OCI-LY3 (cell line): ENCODE results near the gene ASCC3.
"Not testable (repeated sequence)": the region's sequence is repeated elsewhere in the genome, so short reads cannot be mapped to it uniquely, and the experiment has no call there.

Experiments used
- H2AFZ ChIP-seq: fragments of 200-600, 300-600 bp; shearing (Covaris generic); 2 replicates; pipeline ENCODE4 v1.6.0; 2014; ENCODE audit warnings: antibody characterized with exemption, low read depth, low read length
- H3K27ac ChIP-seq: fragments of 200-600, 300-600 bp; sonication (generic); 2 replicates; pipeline ENCODE4 v1.5.1; 2014; ENCODE audit warnings: mild to moderate bottlenecking, low read length, moderate library complexity, mixed read lengths
- H3K27me3 ChIP-seq: fragments of 200-600, 300-600 bp; sonication (generic); 2 replicates; pipeline ENCODE4 v1.6.1; 2014; ENCODE audit warnings: low read depth, low read length, mixed read lengths
- H3K36me3 ChIP-seq: fragments of 200-600, 300-600 bp; sonication (generic); replicated peaks from 2 replicates; pipeline ENCODE3; 2014; ENCODE audit warnings: low read depth, low read length, mixed read lengths
- H3K4me1 ChIP-seq: fragments of 300-600, 200-600 bp; sonication (generic); 2 replicates; pipeline ENCODE4 v1.6.1; 2014; ENCODE audit warnings: low read length, mixed read lengths
- H3K4me2 ChIP-seq: fragments of 200-600, 300-600 bp; sonication (generic); 2 replicates; pipeline ENCODE4 v1.6.1; 2014; ENCODE audit warnings: low read length, mixed read lengths
- H3K4me3 ChIP-seq: fragments of 300-600, 200-600 bp; sonication (generic); 2 replicates; pipeline ENCODE4 v1.5.1; 2014; ENCODE audit warnings: antibody characterized with exemption, mild to moderate bottlenecking, low read length, moderate library complexity
- H3K79me2 ChIP-seq: fragments of 300-600, 200-600 bp; shearing (Covaris generic); 2 replicates; pipeline ENCODE4 v1.6.1; 2014; ENCODE audit warnings: mild to moderate bottlenecking, low read length, mixed read lengths
- H3K9ac ChIP-seq: fragments of 300-600, 200-600 bp; shearing (Covaris generic); 2 replicates; pipeline ENCODE4 v1.6.0; 2014; ENCODE audit warnings: mild to moderate bottlenecking, low read length, moderate library complexity
- H3K9me3 ChIP-seq: fragments of 200-600, 300-600 bp; shearing (Covaris generic); 2 replicates; pipeline ENCODE4 v1.6.1; 2014; ENCODE audit warnings: low read length, mixed read lengths; ENCODE audit not compliant: insufficient read depth
- H4K20me1 ChIP-seq: fragments of 200-600, 300-600 bp; sonication (generic); 2 replicates; pipeline ENCODE4 v1.6.1; 2016; ENCODE audit warnings: low read length, mixed read lengths; ENCODE audit not compliant: insufficient read depth
- EZH2phosphoT487 ChIP-seq: fragments of 200-600 bp; shearing (Covaris generic); IDR thresholded peaks from 2 replicates; pipeline ENCODE4 v1.6.1; 2018; ENCODE audit warnings: antibody characterized with exemption, mixed run types, low read depth
- TF ChIP-seq, protein P1 (sequence below): fragments of 200-600, 300-600 bp; sonication (generic); IDR thresholded peaks from 2 replicates; pipeline ENCODE4 v1.5.1; 2014; ENCODE audit warnings: antibody characterized with exemption, low read length, low read depth

Gene ASCC3

GRCh38 chr6:100892693-100893092 lies 11.6 kb upstream of the ASCC3 start:
- Histone ChIP-seq H2AFZ (no peak overlapping the region), H3K4me3 (no peak overlapping the region), H4K20me1 (no peaks in the 10 kb centered on the region), H3K4me1 (no peaks in the 10 kb centered on the region), H3K9ac (no peak overlapping the region), H3K9me3 (no peaks in the 10 kb centered on the region), H3K4me2 (no peak overlapping the region), H3K27ac (no peak overlapping the region), H3K79me2 (no peaks in the 10 kb centered on the region), H3K36me3 (no peaks in the 10 kb centered on the region), H3K27me3 (no peaks in the 10 kb centered on the region)
- TF ChIP-seq, protein P1, sequence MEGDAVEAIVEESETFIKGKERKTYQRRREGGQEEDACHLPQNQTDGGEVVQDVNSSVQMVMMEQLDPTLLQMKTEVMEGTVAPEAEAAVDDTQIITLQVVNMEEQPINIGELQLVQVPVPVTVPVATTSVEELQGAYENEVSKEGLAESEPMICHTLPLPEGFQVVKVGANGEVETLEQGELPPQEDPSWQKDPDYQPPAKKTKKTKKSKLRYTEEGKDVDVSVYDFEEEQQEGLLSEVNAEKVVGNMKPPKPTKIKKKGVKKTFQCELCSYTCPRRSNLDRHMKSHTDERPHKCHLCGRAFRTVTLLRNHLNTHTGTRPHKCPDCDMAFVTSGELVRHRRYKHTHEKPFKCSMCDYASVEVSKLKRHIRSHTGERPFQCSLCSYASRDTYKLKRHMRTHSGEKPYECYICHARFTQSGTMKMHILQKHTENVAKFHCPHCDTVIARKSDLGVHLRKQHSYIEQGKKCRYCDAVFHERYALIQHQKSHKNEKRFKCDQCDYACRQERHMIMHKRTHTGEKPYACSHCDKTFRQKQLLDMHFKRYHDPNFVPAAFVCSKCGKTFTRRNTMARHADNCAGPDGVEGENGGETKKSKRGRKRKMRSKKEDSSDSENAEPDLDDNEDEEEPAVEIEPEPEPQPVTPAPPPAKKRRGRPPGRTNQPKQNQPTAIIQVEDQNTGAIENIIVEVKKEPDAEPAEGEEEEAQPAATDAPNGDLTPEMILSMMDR, result no peak
- no peak for TF ChIP-seq EZH2phosphoT487

GRCh38 chr6:100892116-100892515 lies 11.0 kb upstream of the ASCC3 start:
- Histone ChIP-seq H3K27ac (no peak overlapping the region), H3K4me2 (no peak overlapping the region), H3K4me3 (no peak overlapping the region), H2AFZ (no peak overlapping the region), H3K27me3 (no peaks in the 10 kb centered on the region), H3K9ac (no peak overlapping the region), H3K79me2 (no peaks in the 10 kb centered on the region), H4K20me1 (no peaks in the 10 kb centered on the region), H3K4me1 (no peaks in the 10 kb centered on the region), H3K36me3 (no peaks in the 10 kb centered on the region), H3K9me3 (no peaks in the 10 kb centered on the region)
- TF ChIP-seq EZH2phosphoT487, result no peak
- TF ChIP-seq, protein P1, result no peak

DNA sequence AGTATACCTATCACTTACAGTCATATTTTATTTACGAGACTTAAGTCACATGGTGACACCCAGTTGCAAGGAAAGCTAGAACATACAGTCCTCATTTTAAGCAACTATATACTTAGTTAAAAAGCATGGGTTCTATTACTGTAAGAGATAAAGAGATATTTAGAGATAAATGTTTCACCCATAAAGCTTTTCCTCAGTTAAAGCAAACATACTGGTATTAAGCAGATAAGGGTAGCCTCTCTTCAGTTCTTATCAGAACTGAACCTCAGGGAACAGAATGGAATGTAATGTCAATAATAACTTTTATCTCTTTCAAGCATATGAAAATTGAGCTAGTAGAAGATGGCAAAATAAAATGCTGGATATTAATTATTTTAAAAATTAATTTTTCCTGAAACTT lies 9.9 kb upstream of the ASCC3 start:
- TF ChIP-seq EZH2phosphoT487, result no peak
- TF ChIP-seq, protein P1, result no peak
- no peak overlapping the region for H3K27ac ChIP-seq
- no peaks in the 10 kb centered on the region for H4K20me1 ChIP-seq
- no peaks in the 10 kb centered on the region for H3K9me3 ChIP-seq
- H2AFZ ChIP-seq, result no peak overlapping the region
- no peaks in the 10 kb centered on the region for H3K4me1 ChIP-seq
- no peak overlapping the region for H3K4me2 ChIP-seq
- no peak overlapping the region for H3K4me3 ChIP-seq
- H3K9ac ChIP-seq, result no peak overlapping the region
- H3K36me3 ChIP-seq, result no peaks in the 10 kb centered on the region
- no peaks in the 10 kb centered on the region for H3K79me2 ChIP-seq
- no peaks in the 10 kb centered on the region for H3K27me3 ChIP-seq

DNA sequence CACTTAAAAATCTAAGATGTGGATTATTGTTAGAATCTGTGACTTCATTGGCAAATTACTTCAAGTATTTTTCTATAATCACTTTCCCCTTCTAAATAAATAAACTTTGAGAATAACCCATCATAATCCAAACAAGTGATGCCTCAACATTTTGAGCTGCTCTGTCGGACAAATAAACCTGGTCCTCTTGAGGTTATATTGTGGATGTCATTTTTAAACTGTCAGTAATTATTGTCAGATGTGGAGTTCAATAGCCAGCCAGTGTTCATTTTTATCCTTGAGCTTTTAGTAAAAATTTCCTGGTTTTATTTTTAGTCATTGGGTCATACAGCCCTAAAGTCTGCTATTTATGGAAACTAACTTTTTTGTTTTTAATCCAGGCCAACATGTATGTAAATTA lies 9.5 kb upstream of the ASCC3 start:
- not testable (repeated sequence) for H3K36me3 ChIP-seq, H3K4me3 ChIP-seq, H2AFZ ChIP-seq

DNA sequence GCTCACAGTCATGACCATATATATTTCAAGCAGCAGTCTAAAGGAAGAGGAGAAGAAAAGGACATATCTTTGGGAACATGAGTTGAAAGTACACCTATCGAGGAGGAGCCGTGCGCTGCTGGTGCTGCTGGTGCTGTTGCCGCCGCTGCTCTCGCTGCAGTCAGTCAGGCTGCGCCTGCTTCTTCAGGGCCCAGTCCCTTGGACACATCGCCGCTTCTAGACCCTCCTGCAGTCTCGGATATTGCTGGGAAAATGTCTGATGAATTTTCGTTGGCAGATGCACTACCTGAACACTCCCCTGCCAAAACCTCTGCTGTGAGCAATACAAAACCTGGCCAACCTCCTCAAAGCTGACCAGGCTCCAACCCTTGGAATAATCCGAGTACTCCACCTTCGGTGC lies 8.2 kb upstream of the ASCC3 start:
- H3K27me3 ChIP-seq, result no peaks in the 10 kb centered on the region
- no peaks in the 10 kb centered on the region for H3K4me1 ChIP-seq
- no peak overlapping the region for H3K4me3 ChIP-seq
- H4K20me1 ChIP-seq, result no peaks in the 10 kb centered on the region
- no peak overlapping the region for H3K27ac ChIP-seq
- H3K4me2 ChIP-seq, result no peak overlapping the region
- no peaks in the 10 kb centered on the region for H3K79me2 ChIP-seq
- no peak overlapping the region for H3K9ac ChIP-seq
- TF ChIP-seq EZH2phosphoT487, result no peak
- TF ChIP-seq, protein P1, result no peak
- no peaks in the 10 kb centered on the region for H3K36me3 ChIP-seq
- no peaks in the 10 kb centered on the region for H3K9me3 ChIP-seq
- H2AFZ ChIP-seq, result no peak overlapping the region

More for the DNA sequence above, 9.5 kb upstream of the ASCC3 start:
- not testable (repeated sequence) for H3K4me1 ChIP-seq, H3K9ac ChIP-seq, H3K79me2 ChIP-seq, H3K4me2 ChIP-seq, H4K20me1 ChIP-seq, H3K9me3 ChIP-seq, H3K27ac ChIP-seq, H3K27me3 ChIP-seq
